GM12878 (cell line): ENCODE results near the gene CACNA2D1. TPM values are rescaled to one million over a fixed set of nuclear protein-coding genes. Genes with fewer than 3 reads are reported as not detected.
A peak's percentile ranks its signal among the peaks of the same experiment; 100 is the strongest.

Experiments
- BMI1 ChIP-seq: fragments of 450-650 bp; IDR thresholded peaks from 2 replicates; pipeline ENCODE4 v1.6.1; 2016; ENCODE audit warnings: mild to moderate bottlenecking, moderate library complexity, borderline replicate concordance
- CEBPB ChIP-seq, 2 experiments: fragments of 150-350 bp in 1 of 2; IDR thresholded peaks; 2 replicates each; pipeline ENCODE4 v1.6.1; 2012 to 2014; ENCODE audit warnings: low read depth in 2 of 2, low read length in 2 of 2, borderline replicate concordance in 1 of 2, inconsistent platforms in 1 of 2
- EED ChIP-seq: sonication (generic); IDR thresholded peaks from 2 replicates; pipeline ENCODE4 v1.6.1; 2016; ENCODE audit warnings: antibody characterized with exemption, low read depth
- HDAC2 ChIP-seq: fragments of 200-600 bp; sonication (generic); IDR thresholded peaks from 2 replicates; pipeline ENCODE4 v1.6.1; 2017
- MTA2 ChIP-seq: fragments of 450-650 bp; IDR thresholded peaks from 2 replicates; pipeline ENCODE4 v1.6.1; 2016; ENCODE audit warnings: low read depth, mild to moderate bottlenecking, moderate library complexity
- POLR2AphosphoS5 ChIP-seq: IDR thresholded peaks from 2 replicates; pipeline ENCODE4 v1.6.1; 2011; ENCODE audit warnings: mild to moderate bottlenecking, low read length, inconsistent platforms
- RAD21 ChIP-seq: IDR thresholded peaks from 2 replicates; pipeline ENCODE4 v1.6.1; 2011; ENCODE audit warnings: mild to moderate bottlenecking, low read depth, low read length, moderate library complexity; ENCODE audit not compliant: insufficient read depth
- RAD51 ChIP-seq: fragments of 450-650 bp; IDR thresholded peaks from 2 replicates; pipeline ENCODE4 v1.6.1; 2016; ENCODE audit warnings: moderate library complexity, mild to moderate bottlenecking, inconsistent platforms
- RFX5 ChIP-seq: IDR thresholded peaks from 2 replicates; pipeline ENCODE4 v1.6.1; 2011; ENCODE audit warnings: low read depth, low read length, improper control_type of control experiment
- SMAD5 ChIP-seq: IDR thresholded peaks from 2 replicates; pipeline ENCODE4 v1.6.1; 2016; ENCODE audit warnings: antibody characterized with exemption, low read depth
- SMC3 ChIP-seq: IDR thresholded peaks from 2 replicates; pipeline ENCODE4 v1.6.1; 2011; ENCODE audit warnings: low read length, improper control_type of control experiment, borderline replicate concordance
- SREBF2 ChIP-seq: IDR thresholded peaks from 2 replicates; pipeline ENCODE4 v1.6.1; 2012; ENCODE audit warnings: mild to moderate bottlenecking, low read length
- TCF12 ChIP-seq: IDR thresholded peaks from 2 replicates; pipeline ENCODE4 v1.6.1; 2011; ENCODE audit warnings: low read depth, mild to moderate bottlenecking, low read length
- ZNF207 ChIP-seq: fragments of 450-650 bp; IDR thresholded peaks from 2 replicates; pipeline ENCODE4 v1.6.1; 2014; ENCODE audit warnings: antibody characterized with exemption, mild to moderate bottlenecking, borderline replicate concordance
- ZNF24 ChIP-seq: fragments of 450-650 bp; IDR thresholded peaks from 2 replicates; pipeline ENCODE4 v1.6.1; 2017; ENCODE audit warnings: antibody characterized with exemption, mild to moderate bottlenecking
- polyA plus RNA-seq, 11 experiments: library from polyadenylated mRNA; depleted of rRNA in 4 of 11; unstranded in 6 of 11; stranded (reverse) in 5 of 11; fragments of >200 nt; fragmentation: Nextera tagmentation in 4 of 11; fragmentation: Illumina TruSeq in 1 of 11; extraction: Ambion mirVana in 4 of 11; extraction: Trizol in 1 of 11; gene quantifications; 1 replicate in 1 of 11; 2 replicates in 10 of 11; pipeline versions ENCODE4 v1.2.1 to v1.2.3, GENCODE V29; 2011 to 2016; ENCODE audit warnings: inconsistent platforms in 2 of 11, missing spikeins in 2 of 11, low read depth in 1 of 11
- total RNA-seq, 4 experiments: library from RNA; depleted of rRNA in 3 of 4; stranded (reverse); fragments of >200 nt in 3 of 4; fragmentation: Illumina TruSeq in 1 of 4; extraction: Trizol in 1 of 4; gene quantifications; 2 replicates each; pipeline versions ENCODE4 v1.2.1 to v1.2.3, GENCODE V29; 2013 to 2021
- TF ChIP-seq, protein P1 (sequence below): fragments of 450-650 bp; IDR thresholded peaks from 2 replicates; pipeline ENCODE4 v1.6.1; 2018; ENCODE audit warnings: mild to moderate bottlenecking, low read depth, moderate library complexity; ENCODE audit not compliant: partially characterized antibody
- TF ChIP-seq, protein P2 (sequence below): fragments of 450-650 bp; IDR thresholded peaks from 2 replicates; pipeline ENCODE4 v1.6.1; 2016; ENCODE audit warnings: mild to moderate bottlenecking
- TF ChIP-seq, protein P3 (sequence below): fragments of 450-650 bp; formaldehyde crosslinking; IDR thresholded peaks from 2 replicates; pipeline ENCODE4 v1.4.0; 2020; ENCODE audit warnings: mild to moderate bottlenecking, moderate library complexity
- TF ChIP-seq, protein P4 (sequence below): IDR thresholded peaks from 2 replicates; pipeline ENCODE4 v1.6.1; 2011; ENCODE audit warnings: borderline replicate concordance, low read depth, mild to moderate bottlenecking, moderate library complexity, mixed read lengths, low read length; ENCODE audit not compliant: insufficient read depth; ENCODE audit errors: extremely low read length
- TF ChIP-seq, protein P5 (sequence below), 3 experiments: IDR thresholded peaks in 2 of 3; conservative IDR thresholded peaks in 1 of 3; 2 replicates each; pipeline ENCODE4 v1.5.1; 2011; ENCODE audit warnings: low read depth in 3 of 3, low read length in 3 of 3, mild to moderate bottlenecking in 3 of 3, control low read depth in 2 of 3, moderate library complexity in 2 of 3, inconsistent platforms in 1 of 3, mixed read lengths in 1 of 3; ENCODE audit not compliant: control insufficient read depth in 2 of 3, insufficient read depth in 1 of 3; ENCODE audit errors: extremely low read depth in 1 of 3

CACNA2D1 gene
- total and polyA plus RNA-seq, 10 of the 15 experiments (the other 5 are each of a cell fraction or from before 2014, with no cell fraction given) = 0.14 to 14.8 (median 0.97) TPM

GRCh38 chr7:82481499-82482097 lies 38.0 kb upstream of the CACNA2D1 start (continued):
- TF ChIP-seq SMAD5 (no peak), POLR2AphosphoS5 (no peak), RFX5 (no peak), HDAC2 (no peak), ZNF207 (no peak), RAD51 (no peak), CEBPB (IDR thresholded peaks at IDR 0.05; ENCODE audit: borderline replicate concordance in 1 of 2, low read depth in 2 of 2, low read length in 2 of 2) (no peak), SMC3 (peak; percentile 73; the same call in 1 of the 2 replicates), BMI1 (no peak), EED (no peak), SREBF2 (no peak), ZNF24 (0 out of 2 replicates have a peak, but pooled peaks have one; percentile 17), TCF12 (no peak), MTA2 (peak; percentile 36; the same call in 1 of the 2 replicates), RAD21 (peak; percentile 56)
- TF ChIP-seq, protein P1, sequence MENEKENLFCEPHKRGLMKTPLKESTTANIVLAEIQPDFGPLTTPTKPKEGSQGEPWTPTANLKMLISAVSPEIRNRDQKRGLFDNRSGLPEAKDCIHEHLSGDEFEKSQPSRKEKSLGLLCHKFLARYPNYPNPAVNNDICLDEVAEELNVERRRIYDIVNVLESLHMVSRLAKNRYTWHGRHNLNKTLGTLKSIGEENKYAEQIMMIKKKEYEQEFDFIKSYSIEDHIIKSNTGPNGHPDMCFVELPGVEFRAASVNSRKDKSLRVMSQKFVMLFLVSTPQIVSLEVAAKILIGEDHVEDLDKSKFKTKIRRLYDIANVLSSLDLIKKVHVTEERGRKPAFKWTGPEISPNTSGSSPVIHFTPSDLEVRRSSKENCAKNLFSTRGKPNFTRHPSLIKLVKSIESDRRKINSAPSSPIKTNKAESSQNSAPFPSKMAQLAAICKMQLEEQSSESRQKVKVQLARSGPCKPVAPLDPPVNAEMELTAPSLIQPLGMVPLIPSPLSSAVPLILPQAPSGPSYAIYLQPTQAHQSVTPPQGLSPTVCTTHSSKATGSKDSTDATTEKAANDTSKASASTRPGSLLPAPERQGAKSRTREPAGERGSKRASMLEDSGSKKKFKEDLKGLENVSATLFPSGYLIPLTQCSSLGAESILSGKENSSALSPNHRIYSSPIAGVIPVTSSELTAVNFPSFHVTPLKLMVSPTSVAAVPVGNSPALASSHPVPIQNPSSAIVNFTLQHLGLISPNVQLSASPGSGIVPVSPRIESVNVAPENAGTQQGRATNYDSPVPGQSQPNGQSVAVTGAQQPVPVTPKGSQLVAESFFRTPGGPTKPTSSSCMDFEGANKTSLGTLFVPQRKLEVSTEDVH = no peak
- TF ChIP-seq, protein P2, sequence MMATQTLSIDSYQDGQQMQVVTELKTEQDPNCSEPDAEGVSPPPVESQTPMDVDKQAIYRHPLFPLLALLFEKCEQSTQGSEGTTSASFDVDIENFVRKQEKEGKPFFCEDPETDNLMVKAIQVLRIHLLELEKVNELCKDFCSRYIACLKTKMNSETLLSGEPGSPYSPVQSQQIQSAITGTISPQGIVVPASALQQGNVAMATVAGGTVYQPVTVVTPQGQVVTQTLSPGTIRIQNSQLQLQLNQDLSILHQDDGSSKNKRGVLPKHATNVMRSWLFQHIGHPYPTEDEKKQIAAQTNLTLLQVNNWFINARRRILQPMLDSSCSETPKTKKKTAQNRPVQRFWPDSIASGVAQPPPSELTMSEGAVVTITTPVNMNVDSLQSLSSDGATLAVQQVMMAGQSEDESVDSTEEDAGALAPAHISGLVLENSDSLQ = no peak
- TF ChIP-seq, protein P3, sequence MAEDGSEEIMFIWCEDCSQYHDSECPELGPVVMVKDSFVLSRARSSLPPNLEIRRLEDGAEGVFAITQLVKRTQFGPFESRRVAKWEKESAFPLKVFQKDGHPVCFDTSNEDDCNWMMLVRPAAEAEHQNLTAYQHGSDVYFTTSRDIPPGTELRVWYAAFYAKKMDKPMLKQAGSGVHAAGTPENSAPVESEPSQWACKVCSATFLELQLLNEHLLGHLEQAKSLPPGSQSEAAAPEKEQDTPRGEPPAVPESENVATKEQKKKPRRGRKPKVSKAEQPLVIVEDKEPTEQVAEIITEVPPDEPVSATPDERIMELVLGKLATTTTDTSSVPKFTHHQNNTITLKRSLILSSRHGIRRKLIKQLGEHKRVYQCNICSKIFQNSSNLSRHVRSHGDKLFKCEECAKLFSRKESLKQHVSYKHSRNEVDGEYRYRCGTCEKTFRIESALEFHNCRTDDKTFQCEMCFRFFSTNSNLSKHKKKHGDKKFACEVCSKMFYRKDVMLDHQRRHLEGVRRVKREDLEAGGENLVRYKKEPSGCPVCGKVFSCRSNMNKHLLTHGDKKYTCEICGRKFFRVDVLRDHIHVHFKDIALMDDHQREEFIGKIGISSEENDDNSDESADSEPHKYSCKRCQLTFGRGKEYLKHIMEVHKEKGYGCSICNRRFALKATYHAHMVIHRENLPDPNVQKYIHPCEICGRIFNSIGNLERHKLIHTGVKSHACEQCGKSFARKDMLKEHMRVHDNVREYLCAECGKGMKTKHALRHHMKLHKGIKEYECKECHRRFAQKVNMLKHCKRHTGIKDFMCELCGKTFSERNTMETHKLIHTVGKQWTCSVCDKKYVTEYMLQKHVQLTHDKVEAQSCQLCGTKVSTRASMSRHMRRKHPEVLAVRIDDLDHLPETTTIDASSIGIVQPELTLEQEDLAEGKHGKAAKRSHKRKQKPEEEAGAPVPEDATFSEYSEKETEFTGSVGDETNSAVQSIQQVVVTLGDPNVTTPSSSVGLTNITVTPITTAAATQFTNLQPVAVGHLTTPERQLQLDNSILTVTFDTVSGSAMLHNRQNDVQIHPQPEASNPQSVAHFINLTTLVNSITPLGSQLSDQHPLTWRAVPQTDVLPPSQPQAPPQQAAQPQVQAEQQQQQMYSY (CRISPR knock-in tag) = no peak
- TF ChIP-seq, protein P4, sequence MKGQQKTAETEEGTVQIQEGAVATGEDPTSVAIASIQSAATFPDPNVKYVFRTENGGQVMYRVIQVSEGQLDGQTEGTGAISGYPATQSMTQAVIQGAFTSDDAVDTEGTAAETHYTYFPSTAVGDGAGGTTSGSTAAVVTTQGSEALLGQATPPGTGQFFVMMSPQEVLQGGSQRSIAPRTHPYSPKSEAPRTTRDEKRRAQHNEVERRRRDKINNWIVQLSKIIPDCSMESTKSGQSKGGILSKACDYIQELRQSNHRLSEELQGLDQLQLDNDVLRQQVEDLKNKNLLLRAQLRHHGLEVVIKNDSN = no peak
- TF ChIP-seq, protein P5, sequence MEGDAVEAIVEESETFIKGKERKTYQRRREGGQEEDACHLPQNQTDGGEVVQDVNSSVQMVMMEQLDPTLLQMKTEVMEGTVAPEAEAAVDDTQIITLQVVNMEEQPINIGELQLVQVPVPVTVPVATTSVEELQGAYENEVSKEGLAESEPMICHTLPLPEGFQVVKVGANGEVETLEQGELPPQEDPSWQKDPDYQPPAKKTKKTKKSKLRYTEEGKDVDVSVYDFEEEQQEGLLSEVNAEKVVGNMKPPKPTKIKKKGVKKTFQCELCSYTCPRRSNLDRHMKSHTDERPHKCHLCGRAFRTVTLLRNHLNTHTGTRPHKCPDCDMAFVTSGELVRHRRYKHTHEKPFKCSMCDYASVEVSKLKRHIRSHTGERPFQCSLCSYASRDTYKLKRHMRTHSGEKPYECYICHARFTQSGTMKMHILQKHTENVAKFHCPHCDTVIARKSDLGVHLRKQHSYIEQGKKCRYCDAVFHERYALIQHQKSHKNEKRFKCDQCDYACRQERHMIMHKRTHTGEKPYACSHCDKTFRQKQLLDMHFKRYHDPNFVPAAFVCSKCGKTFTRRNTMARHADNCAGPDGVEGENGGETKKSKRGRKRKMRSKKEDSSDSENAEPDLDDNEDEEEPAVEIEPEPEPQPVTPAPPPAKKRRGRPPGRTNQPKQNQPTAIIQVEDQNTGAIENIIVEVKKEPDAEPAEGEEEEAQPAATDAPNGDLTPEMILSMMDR (IDR thresholded peaks at IDR 0.05 in 2 of 3, conservative IDR thresholded peaks at IDR 0.05 in 1 of 3; ENCODE audit: control insufficient read depth in 2 of 3, extremely low read depth in 1 of 3, insufficient read depth in 1 of 3, low read depth in 3 of 3, low read length in 3 of 3) = peak; percentile 56 to 62 (median 56)
